OCI-LY7 (cell line): Measurements from ENCODE around the gene RBMS1. TPM values are rescaled to one million over a fixed set of nuclear protein-coding genes. Genes with fewer than 3 reads are reported as not detected.

Experiments used
- BruUV-seq: library from RNA; stranded (reverse); fragments of 400-500 nt; replicated peaks from 2 replicates; lab custom pipeline; 2021; lab: Mats Ljungman, UMichigan
- CTCF ChIA-PET: fragments of 300-600 bp; sonication (Branson Sonifier 250); formaldehyde crosslinking; loops from one replicate; lab custom pipeline; 2022; ENCODE audit warnings: antibody characterized with exemption; ENCODE audit not compliant: unreplicated experiment; lab: Charles Lee
- POLR2A ChIA-PET: fragments of 300-600 bp; sonication (Branson Sonifier 250); formaldehyde crosslinking; loops from one replicate; lab custom pipeline; 2022; ENCODE audit warnings: antibody characterized with exemption; lab: Charles Lee
- DNase-seq: peaks from one replicate; pipeline ENCODE4 v3.0.0-alpha.2; 2015; ENCODE audit warnings: low spot score
- H2AFZ ChIP-seq: fragments of 200-600 bp; sonication (generic), shearing (Covaris generic); 2 replicates; pipeline ENCODE4 v1.6.1; 2014; ENCODE audit warnings: mild to moderate bottlenecking, antibody characterized with exemption, low read length, moderate library complexity
- H3K27ac ChIP-seq: fragments of 200-600 bp; sonication (generic); 2 replicates; pipeline ENCODE4 v1.5.1; 2014; ENCODE audit warnings: mixed run types, low read depth, mild to moderate bottlenecking, moderate library complexity, low read length, inconsistent platforms; ENCODE audit not compliant: poor library complexity, severe bottlenecking
- H3K36me3 ChIP-seq: fragments of 200-600 bp; sonication (generic); 2 replicates; pipeline ENCODE4 v1.6.1; 2014; ENCODE audit warnings: mild to moderate bottlenecking, antibody characterized with exemption, low read length, moderate library complexity, mixed read lengths; ENCODE audit not compliant: insufficient read depth
- H3K4me1 ChIP-seq: fragments of 200-600 bp; sonication (generic); 2 replicates; pipeline ENCODE4 v1.5.1; 2014; ENCODE audit warnings: mild to moderate bottlenecking, low read length; ENCODE audit not compliant: insufficient read depth, poor library complexity, severe bottlenecking
- H3K4me2 ChIP-seq: fragments of 200-600 bp; sonication (generic); 2 replicates; pipeline ENCODE4 v1.6.1; 2014; ENCODE audit warnings: mild to moderate bottlenecking, low read length
- H3K4me3 ChIP-seq: fragments of 200-600 bp; sonication (generic); 2 replicates; pipeline ENCODE4 v1.5.1; 2014; ENCODE audit warnings: mild to moderate bottlenecking, low read depth, low read length; ENCODE audit not compliant: poor library complexity, severe bottlenecking
- H3K79me2 ChIP-seq: fragments of 200-600 bp; sonication (generic); 2 replicates; pipeline ENCODE4 v1.6.1; 2016; ENCODE audit warnings: low read depth, mild to moderate bottlenecking, low read length, moderate library complexity, mixed read lengths; ENCODE audit not compliant: insufficient read depth
- H3K9me2 ChIP-seq: fragments of 200-600 bp; sonication (generic); 2 replicates; pipeline ENCODE4 v1.6.1; 2016; ENCODE audit warnings: mild to moderate bottlenecking, low read length, mixed read lengths; ENCODE audit not compliant: insufficient read depth
- H3K9me3 ChIP-seq: fragments of 200-600 bp; sonication (generic); 2 replicates; pipeline ENCODE4 v1.6.1; 2014; ENCODE audit warnings: mild to moderate bottlenecking, mixed run types, low read length, mixed read lengths
- H4K20me1 ChIP-seq: fragments of 200-600 bp; sonication (generic); 2 replicates; pipeline ENCODE4 v1.6.1; 2014; ENCODE audit warnings: mild to moderate bottlenecking, antibody characterized with exemption, low read length, moderate library complexity, mixed read lengths; ENCODE audit not compliant: insufficient read depth
- CTCF ChIP-seq: fragments of 200-600 bp; sonication (generic); conservative IDR thresholded peaks from 2 replicates; pipeline ENCODE4 v1.5.1; 2014; ENCODE audit warnings: mild to moderate bottlenecking, antibody characterized with exemption, low read length, moderate library complexity, mixed read lengths
- EZH2phosphoT487 ChIP-seq: fragments of 200-600 bp; sonication (generic); IDR thresholded peaks from 2 replicates; pipeline ENCODE4 v1.6.1; 2018; ENCODE audit warnings: low read depth, borderline replicate concordance, mild to moderate bottlenecking, mixed run types, antibody characterized with exemption, low read length, moderate library complexity, mixed read lengths
- intact Hi-C: fragments of 100-400 bp; cut with micrococcal nuclease; formaldehyde crosslinking; loops from one replicate; pipeline ENCODE4 v1.10.0; 2022; ENCODE audit not compliant: unreplicated experiment
- total RNA-seq, 2 experiments: library from RNA; depleted of rRNA in 1 of 2; stranded (reverse); fragments of >200 nt in 1 of 2; shearing (Covaris generic) in 1 of 2; gene quantifications; 2 replicates each; pipeline ENCODE4 v1.2.3, GENCODE V29; 2014 to 2022

Gene RBMS1
- total RNA-seq, 2 experiments from 2014 or later: 29.5 to 35.7 TPM

GRCh38 chr2:160353813-160354212, 139.8 kb downstream of the RBMS1 start:
- POLR2A ChIA-PET: interaction anchor here (0.6 to 1.4 kb wide), 5 partner anchors 9 to 108 kb away, joined by 3 to 4 read pairs (median 3); no protein-coding TSS in a partner anchor
- no peaks in the 10 kb centered on the region for H4K20me1 ChIP-seq
- no peak for TF ChIP-seq CTCF
- no peak for TF ChIP-seq EZH2phosphoT487
- H3K9me2 ChIP-seq: no peaks in the 10 kb centered on the region
- no peaks in the 10 kb centered on the region for H3K36me3 ChIP-seq
- no peak overlapping the region for H3K27ac ChIP-seq
- intact Hi-C loops: no loop called here
- no peaks in the 10 kb centered on the region for H3K4me1 ChIP-seq
- H3K9me3 ChIP-seq: no peaks in the 10 kb centered on the region
- DNase-seq: no peak
- H3K4me2 ChIP-seq: no peak overlapping the region
- H2AFZ ChIP-seq: no peak overlapping the region
- CTCF ChIA-PET: interaction anchor here (0.6 kb wide), 1 partner anchor 9 kb away, joined by 3 read pairs; no protein-coding TSS in a partner anchor
- H3K4me3 ChIP-seq: no peak overlapping the region
- no peaks in the 10 kb centered on the region for H3K79me2 ChIP-seq
- BruUV-seq: no TSS peak

DNA sequence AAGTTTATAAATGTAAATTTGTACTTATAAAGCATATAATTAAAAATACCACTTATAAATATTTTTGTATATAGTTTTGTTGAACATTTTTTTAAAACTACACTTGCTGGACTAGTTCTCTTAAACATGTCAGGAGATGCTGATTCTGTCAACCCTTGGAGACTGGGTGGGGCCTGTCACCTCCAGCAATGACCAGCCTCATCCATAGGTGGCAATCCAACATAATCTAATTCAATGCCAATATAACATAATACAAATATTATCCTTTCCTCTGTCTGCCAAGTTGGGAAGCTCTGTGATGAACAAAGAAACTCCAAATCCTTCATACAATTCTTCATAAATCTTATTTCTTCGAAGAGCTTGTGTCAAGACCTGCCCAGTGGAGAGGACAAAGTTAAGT, 140.4 kb downstream of the RBMS1 start:
- Histone ChIP-seq H3K4me1 (no peaks in the 10 kb centered on the region), H3K4me3 (no peak overlapping the region), H3K27ac (no peak overlapping the region), H3K79me2 (no peaks in the 10 kb centered on the region), H2AFZ (no peak overlapping the region), H3K9me3 (no peaks in the 10 kb centered on the region), H3K4me2 (no peak overlapping the region), H4K20me1 (no peaks in the 10 kb centered on the region), H3K36me3 (no peaks in the 10 kb centered on the region), H3K9me2 (no peaks in the 10 kb centered on the region)
- CTCF ChIA-PET: interaction anchor here (0.6 kb wide), 1 partner anchor 9 kb away, joined by 3 read pairs; no protein-coding TSS in a partner anchor
- intact Hi-C loops: no loop called here
- TF ChIP-seq CTCF: peak; percentile 82
- TF ChIP-seq EZH2phosphoT487: no peak
- peak; percentile 33 for DNase-seq
- no TSS peak for BruUV-seq
- POLR2A ChIA-PET: interaction anchor here (0.6 to 1.4 kb wide), 4 partner anchors 8 to 109 kb away, joined by 3 to 4 read pairs (median 4); no protein-coding TSS in a partner anchor

DNA sequence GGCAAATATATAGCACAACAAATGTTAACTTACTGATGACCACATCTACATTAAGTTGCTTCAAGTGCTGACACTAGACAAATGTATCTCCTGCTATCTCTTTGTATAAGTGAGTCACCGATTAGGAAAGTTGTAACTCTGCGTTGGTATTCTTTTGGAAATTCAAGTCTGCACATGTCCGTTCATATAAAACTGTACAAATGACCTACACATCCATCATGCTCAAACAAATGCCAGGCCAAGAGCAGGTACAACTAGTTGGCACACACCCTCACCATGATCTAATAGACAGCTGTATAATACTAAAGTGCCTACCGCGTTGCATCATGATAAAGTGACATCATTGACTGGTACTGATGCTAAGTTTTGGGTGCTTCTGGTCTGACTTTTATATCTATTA, 141.1 kb downstream of the RBMS1 start:
- no TSS peak for BruUV-seq
- Histone ChIP-seq H2AFZ (no peak overlapping the region), H3K79me2 (no peaks in the 10 kb centered on the region), H4K20me1 (no peaks in the 10 kb centered on the region), H3K9me3 (no peaks in the 10 kb centered on the region), H3K4me3 (no peak overlapping the region), H3K27ac (no peak overlapping the region), H3K4me1 (no peaks in the 10 kb centered on the region), H3K36me3 (no peaks in the 10 kb centered on the region), H3K4me2 (no peak overlapping the region), H3K9me2 (no peaks in the 10 kb centered on the region)
- TF ChIP-seq CTCF (no peak), EZH2phosphoT487 (no peak)
- intact Hi-C loops: no loop called here
- ChIA-PET CTCF (no interaction called here), POLR2A (interaction anchor here (0.9 kb wide), 1 partner anchor 15 kb away, joined by 3 read pairs; no protein-coding TSS in a partner anchor)
- no peak for DNase-seq
